HK-2 (cell line): ENCODE results near the gene BCL11A.

Experiments used
- DNase-seq: peaks from one replicate; pipeline ENCODE4 v3.0.0-alpha.2; 2018; ENCODE audit not compliant: unreplicated experiment

The BCL11A gene

DNA sequence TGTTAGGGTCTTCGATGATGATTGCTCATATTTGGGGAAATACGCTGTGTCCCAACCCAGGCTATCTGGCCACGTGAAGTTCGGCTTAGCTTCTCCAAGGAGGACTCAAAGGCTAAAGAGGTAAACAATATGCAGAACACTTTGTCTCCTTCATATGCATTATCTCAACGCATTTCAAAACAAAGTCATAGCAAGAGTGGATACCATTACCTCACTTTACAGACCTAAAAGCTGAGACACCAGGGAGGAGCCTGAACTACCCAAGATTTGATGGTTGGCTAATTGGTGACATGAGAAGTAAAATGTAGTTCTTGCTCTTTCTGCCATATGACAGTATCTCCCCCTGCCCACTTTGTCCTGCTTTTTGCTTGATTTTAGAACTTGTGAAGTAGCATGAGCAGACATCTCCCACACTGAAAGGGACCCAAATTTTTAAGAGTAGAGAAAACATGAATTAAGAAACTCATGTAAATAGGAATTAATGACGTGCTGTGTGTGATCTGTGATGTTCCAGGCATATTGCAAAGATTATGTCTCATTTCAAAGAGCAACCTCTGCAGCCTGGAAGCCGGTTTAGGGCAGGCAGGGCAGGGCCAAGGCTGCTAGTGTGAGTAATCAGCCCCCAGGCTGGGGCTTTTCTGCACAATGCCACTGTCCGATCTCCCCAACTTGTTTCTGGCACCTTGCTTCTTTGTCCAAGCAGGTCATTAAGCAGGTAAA is 144.5 kb downstream of the BCL11A start:
- DNase-seq: no peak

DNA sequence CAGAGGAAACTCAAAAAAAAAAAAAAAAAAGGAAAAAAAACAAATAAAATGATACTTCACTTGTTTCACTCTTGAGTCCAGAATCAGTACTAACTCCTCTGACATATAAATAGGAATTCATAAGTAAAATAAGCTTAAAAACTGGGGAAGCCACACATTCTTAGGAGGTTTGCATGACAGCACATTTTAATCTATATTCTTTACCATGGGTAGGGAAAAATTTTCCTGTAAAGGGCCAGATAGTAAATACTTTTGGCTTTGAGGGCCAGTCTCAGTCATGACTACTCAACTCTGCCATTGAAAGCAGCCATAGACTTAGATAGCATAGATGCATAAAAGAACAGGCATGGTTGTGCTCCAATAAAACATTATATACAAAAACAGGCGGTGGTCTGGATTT is 145.2 kb downstream of the BCL11A start:
- DNase-seq: no peak

- no peak for DNase-seq
These were observed 146.1 kb downstream of the BCL11A start for GRCh38 chr2:60407398-60407797.

DNA sequence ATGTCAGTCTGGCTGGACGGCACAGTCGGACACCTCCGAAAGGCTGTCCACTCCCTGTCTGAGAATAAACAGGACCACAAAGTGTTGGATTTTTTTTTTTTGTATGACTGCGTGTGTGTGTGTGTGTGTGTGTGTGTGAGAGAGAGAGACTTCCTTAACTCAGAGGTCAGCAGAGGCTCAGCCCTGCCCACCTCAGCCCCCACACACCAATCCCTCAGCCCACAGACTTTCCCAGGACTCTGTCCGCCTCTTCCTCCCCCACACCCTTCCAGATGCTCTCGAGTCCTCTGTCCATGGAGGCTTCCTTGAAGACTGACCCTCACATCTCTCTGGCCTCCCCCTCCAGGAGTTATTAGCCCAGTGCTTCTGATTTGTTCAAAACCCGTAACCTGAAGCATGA is 147.3 kb downstream of the BCL11A start:
- no peak for DNase-seq

GRCh38 chr2:60405271-60405919 is 148.1 kb downstream of the BCL11A start:
- DNase-seq: no peak
